Upper lobe of right lung (tissue), 1 donor: ENCODE results near the gene PLCB2. TPM values are rescaled to one million over a fixed set of nuclear protein-coding genes. Genes with fewer than 3 reads are reported as not detected.
A peak's percentile ranks its signal among the peaks of the same experiment; 100 is the strongest.

Experiments
- ATAC-seq: fragments of 200-7000 bp; cut with Tn5 transposase; one replicate; pipeline ENCODE4 v1.9.1; 2020; ENCODE audit warnings: mild to moderate bottlenecking, moderate library complexity
- DNase-seq: peaks from one replicate; pipeline ENCODE4 v3.0.0-alpha.2; 2020
- H3K27ac ChIP-seq: fragments of 200-600 bp; one replicate; pipeline ENCODE4 v1.8.0; 2022
- H3K27me3 ChIP-seq: fragments of 200-600 bp; one replicate; pipeline ENCODE4 v1.8.0; 2022; ENCODE audit warnings: mild to moderate bottlenecking
- H3K36me3 ChIP-seq: fragments of 200-600 bp; one replicate; pipeline ENCODE4 v1.8.0; 2022
- H3K4me1 ChIP-seq: fragments of 200-600 bp; one replicate; pipeline ENCODE4 v1.8.0; 2022
- H3K4me3 ChIP-seq: fragments of 200-600 bp; one replicate; pipeline ENCODE4 v1.8.0; 2022; ENCODE audit warnings: mild to moderate bottlenecking
- H3K9me3 ChIP-seq: fragments of 200-600 bp; one replicate; pipeline ENCODE4 v1.8.0; 2022
- CTCF ChIP-seq: fragments of 200-600 bp; IDR thresholded peaks from one replicate; pipeline ENCODE4 v1.8.0; 2022; ENCODE audit warnings: antibody characterized with exemption
- intact Hi-C: fragments of 100-400 bp; cut with DNase I; formaldehyde crosslinking; loops from one replicate; pipeline ENCODE4 v1.11.0; 2022
- long read RNA-seq: library from polyadenylated mRNA; unstranded; transcript quantifications from one replicate; pipeline ENCODE4 v2.0.0, GENCODE V29; 2021
- total RNA-seq: library from RNA; stranded (reverse); fragmentation: NEBNext Ultra II Directional; extraction: Animal tissue kit (Norgen Biotek cat#: 25700); gene quantifications from one replicate; pipeline ENCODE4 v1.2.1, GENCODE V29; 2021
- donor health status: DM: no; HTN: yes; CAD: no; lungs with severe emphysema.

The PLCB2 gene
- 61.2 TPM for total RNA-seq
- long read RNA-seq, full-length matches to known transcripts, result 14 of 70 reads
- long read RNA-seq, partial matches to known transcripts, result 24 of 70 reads
- long read RNA-seq, other reads (novel, unspliced or antisense), result 32 of 70 reads

GRCh38 chr15:40307421-40308211, at the start of gene PLCB2:
Gene PLCB2, minus strand, starts transcription at chr15:40307935. Its CDS starts 263 bp downstream, at chr15:40307672.
- Histone ChIP-seq H3K27ac (peak within 1 kb of the TSS; percentile 78), H3K4me1 (peaks cover 19% of the 10 kb centered on the region), H3K9me3 (no peaks in the 10 kb centered on the region), H3K4me3 (peak within 1 kb of the TSS; percentile 51), H3K27me3 (no peaks in the 10 kb centered on the region), H3K36me3 (no peaks in the 10 kb centered on the region)
- ATAC-seq, result peak; percentile 76
- peak; percentile 31 for TF ChIP-seq CTCF
- intact Hi-C loops, result no loop called here
- peak; percentile 81 for DNase-seq

GRCh38 chr15:40357246-40357645, 49.5 kb upstream of the PLCB2 start:
- no peak for DNase-seq

GRCh38 chr15:40355976-40356585, 48.3 kb upstream of the PLCB2 start:
- Histone ChIP-seq H3K27me3 (no peaks in the 10 kb centered on the region), H3K36me3 (no peaks in the 10 kb centered on the region), H3K4me3 (no peak overlapping the region), H3K4me1 (peaks cover 18% of the 10 kb centered on the region), H3K27ac (no peak overlapping the region), H3K9me3 (no peaks in the 10 kb centered on the region)
- DNase-seq, result no peak
- ATAC-seq, result no peak
- intact Hi-C loops, result no loop called here
- no peak for TF ChIP-seq CTCF

More at GRCh38 chr15:40357246-40357645, 49.5 kb upstream of the PLCB2 start:
- peaks cover 18% of the 10 kb centered on the region for H3K4me1 ChIP-seq
- no peak overlapping the region for H3K27ac ChIP-seq
- no peak for ATAC-seq
- H3K9me3 ChIP-seq, result no peaks in the 10 kb centered on the region
- TF ChIP-seq CTCF, result no peak
- H3K27me3 ChIP-seq, result no peaks in the 10 kb centered on the region
- no peaks in the 10 kb centered on the region for H3K36me3 ChIP-seq
- peak overlapping the region; percentile 64 for H3K4me3 ChIP-seq
- intact Hi-C loops, result no loop called here

GRCh38 chr15:40354408-40355171, 46.9 kb upstream of the PLCB2 start:
- Histone ChIP-seq H3K4me1 (peaks cover 18% of the 10 kb centered on the region), H3K27me3 (no peaks in the 10 kb centered on the region), H3K9me3 (no peaks in the 10 kb centered on the region), H3K36me3 (no peaks in the 10 kb centered on the region), H3K27ac (no peak overlapping the region), H3K4me3 (no peak overlapping the region)
- peak; percentile 20 for TF ChIP-seq CTCF
- ATAC-seq, result no peak
- no peak for DNase-seq
- intact Hi-C loops, result no loop called here

GRCh38 chr15:40353697-40354096, 46.0 kb upstream of the PLCB2 start:
- Histone ChIP-seq H3K4me3 (no peak overlapping the region), H3K9me3 (no peaks in the 10 kb centered on the region), H3K4me1 (peaks cover 13% of the 10 kb centered on the region), H3K36me3 (no peaks in the 10 kb centered on the region), H3K27me3 (no peaks in the 10 kb centered on the region), H3K27ac (no peak overlapping the region)
- DNase-seq (no peak), ATAC-seq (no peak)
- intact Hi-C loops, result no loop called here
- no peak for TF ChIP-seq CTCF
